ENCODE data around the gene ICAM5. TPM values are rescaled to one million over a fixed set of nuclear protein-coding genes. Genes with fewer than 3 reads are reported as not detected.

Gene ICAM5
- total RNA-seq, 2 donors from 2014 or later: 0.41 to 0.49 TPM

DNA sequence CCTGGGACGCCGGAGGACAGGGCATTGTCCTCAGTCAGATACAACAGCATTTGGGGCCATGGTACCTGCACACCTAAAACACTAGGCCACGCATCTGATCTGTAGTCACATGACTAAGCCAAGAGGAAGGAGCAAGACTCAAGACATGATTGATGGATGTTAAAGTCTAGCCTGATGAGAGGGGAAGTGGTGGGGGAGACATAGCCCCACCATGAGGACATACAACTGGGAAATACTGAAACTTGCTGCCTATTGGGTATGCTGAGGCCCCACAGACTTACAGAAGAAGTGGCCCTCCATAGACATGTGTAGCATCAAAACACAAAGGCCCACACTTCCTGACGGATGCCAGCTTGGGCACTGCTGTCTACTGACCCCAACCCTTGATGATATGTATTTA lies 4.4 kb upstream of the ICAM5 start:
- peaks cover 3% of the 10 kb centered on the region for H3K27me3 ChIP-seq (replicated peaks; ENCODE audit: insufficient read depth)
- no peak overlapping the region for H3K27ac ChIP-seq

DNA sequence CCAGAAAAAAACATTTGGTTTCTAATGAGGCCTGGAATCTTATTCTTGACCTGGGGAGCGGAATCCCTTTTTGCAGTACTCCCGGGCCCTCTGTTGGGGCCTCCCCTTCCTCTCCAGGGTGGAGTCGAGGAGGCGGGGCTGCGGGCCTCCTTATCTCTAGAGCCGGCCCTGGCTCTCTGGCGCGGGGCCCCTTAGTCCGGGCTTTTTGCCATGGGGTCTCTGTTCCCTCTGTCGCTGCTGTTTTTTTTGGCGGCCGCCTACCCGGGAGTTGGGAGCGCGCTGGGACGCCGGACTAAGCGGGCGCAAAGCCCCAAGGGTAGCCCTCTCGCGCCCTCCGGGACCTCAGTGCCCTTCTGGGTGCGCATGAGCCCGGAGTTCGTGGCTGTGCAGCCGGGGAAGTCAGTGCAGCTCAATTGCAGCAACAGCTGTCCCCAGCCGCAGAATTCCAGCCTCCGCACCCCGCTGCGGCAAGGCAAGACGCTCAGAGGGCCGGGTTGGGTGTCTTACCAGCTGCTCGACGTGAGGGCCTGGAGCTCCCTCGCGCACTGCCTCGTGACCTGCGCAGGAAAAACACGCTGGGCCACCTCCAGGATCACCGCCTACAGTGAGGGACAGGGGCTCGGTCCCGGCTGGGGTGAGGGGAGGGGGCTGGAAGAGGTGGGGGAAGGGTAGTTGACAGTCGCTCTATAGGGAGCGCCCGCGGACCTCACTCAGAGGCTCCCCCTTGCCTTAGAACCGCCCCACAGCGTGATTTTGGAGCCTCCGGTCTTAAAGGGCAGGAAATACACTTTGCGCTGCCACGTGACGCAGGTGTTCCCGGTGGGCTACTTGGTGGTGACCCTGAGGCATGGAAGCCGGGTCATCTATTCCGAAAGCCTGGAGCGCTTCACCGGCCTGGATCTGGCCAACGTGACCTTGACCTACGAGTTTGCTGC lies 2.7 kb upstream of the ICAM5 start, which contains the start of gene ICAM4:
ICAM4 (plus strand) TSS at position 153 of the 935 bp plus-strand sequence; CDS start at position 211, 58 bp downstream.
- Histone ChIP-seq H3K4me1 (ENCODE audit: control insufficient read depth in 1 of 2, low read depth in 2 of 2) (peaks cover 42 to 53% of the 10 kb centered on the region in 2 donors), H3K27ac (no peak within 1 kb of the TSS), H3K4me3 (peak within 1 kb of the TSS; percentile 23)

More for the DNA sequence above, 4.4 kb upstream of the ICAM5 start:
- H3K4me1 ChIP-seq (ENCODE audit: control insufficient read depth in 1 of 2, low read depth in 2 of 2): peaks cover 28 to 36% of the 10 kb centered on the region in 2 donors
- no peak for DNase-seq (ENCODE audit: low spot score)
- no peak overlapping the region for H3K4me3 ChIP-seq
- no peak for ATAC-seq (ENCODE audit: insufficient number of reproducible peaks, low FRiP score, low read depth)
- no peaks in the 10 kb centered on the region for H3K9me3 ChIP-seq
- TF ChIP-seq, protein P1, sequence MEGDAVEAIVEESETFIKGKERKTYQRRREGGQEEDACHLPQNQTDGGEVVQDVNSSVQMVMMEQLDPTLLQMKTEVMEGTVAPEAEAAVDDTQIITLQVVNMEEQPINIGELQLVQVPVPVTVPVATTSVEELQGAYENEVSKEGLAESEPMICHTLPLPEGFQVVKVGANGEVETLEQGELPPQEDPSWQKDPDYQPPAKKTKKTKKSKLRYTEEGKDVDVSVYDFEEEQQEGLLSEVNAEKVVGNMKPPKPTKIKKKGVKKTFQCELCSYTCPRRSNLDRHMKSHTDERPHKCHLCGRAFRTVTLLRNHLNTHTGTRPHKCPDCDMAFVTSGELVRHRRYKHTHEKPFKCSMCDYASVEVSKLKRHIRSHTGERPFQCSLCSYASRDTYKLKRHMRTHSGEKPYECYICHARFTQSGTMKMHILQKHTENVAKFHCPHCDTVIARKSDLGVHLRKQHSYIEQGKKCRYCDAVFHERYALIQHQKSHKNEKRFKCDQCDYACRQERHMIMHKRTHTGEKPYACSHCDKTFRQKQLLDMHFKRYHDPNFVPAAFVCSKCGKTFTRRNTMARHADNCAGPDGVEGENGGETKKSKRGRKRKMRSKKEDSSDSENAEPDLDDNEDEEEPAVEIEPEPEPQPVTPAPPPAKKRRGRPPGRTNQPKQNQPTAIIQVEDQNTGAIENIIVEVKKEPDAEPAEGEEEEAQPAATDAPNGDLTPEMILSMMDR (IDR thresholded peaks at IDR 0.05): no peak
- peaks cover 5% of the 10 kb centered on the region for H3K36me3 ChIP-seq

DNA sequence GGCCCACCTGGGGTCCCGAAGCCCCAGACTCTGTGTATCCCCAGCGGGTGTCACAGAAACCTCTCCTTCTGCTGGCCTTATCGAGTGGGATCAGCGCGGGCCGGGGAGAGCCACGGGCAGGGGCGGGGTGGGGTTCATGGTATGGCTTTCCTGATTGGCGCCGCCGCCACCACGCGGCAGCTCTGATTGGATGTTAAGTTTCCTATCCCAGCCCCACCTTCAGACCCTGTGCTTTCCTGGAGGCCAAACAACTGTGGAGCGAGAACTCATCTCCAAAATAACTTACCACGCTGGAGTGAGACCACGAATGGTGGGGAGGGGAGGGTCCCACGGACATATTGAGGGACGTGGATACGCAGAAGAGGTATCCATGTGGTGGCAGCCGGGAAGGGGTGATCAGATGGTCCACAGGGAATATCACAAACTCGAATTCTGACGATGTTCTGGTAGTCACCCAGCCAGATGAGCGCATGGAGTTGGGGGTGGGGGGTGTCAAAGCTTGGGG lies 1.0 kb upstream of the ICAM5 start:
- H3K27me3 ChIP-seq (replicated peaks; ENCODE audit: insufficient read depth): peaks cover 25% of the 10 kb centered on the region
- peaks cover 45 to 58% of the 10 kb centered on the region in 2 donors for H3K4me1 ChIP-seq (ENCODE audit: control insufficient read depth in 1 of 2, low read depth in 2 of 2)
- DNase-seq (ENCODE audit: low spot score) (no peak), ATAC-seq (ENCODE audit: insufficient number of reproducible peaks, low FRiP score, low read depth) (no peak)
- no peaks in the 10 kb centered on the region for H3K9me3 ChIP-seq
- H3K4me3 ChIP-seq: peak overlapping the region; percentile 74
- no peak overlapping the region for H3K27ac ChIP-seq
- H3K36me3 ChIP-seq: peaks cover 3% of the 10 kb centered on the region
- TF ChIP-seq, protein P1 (IDR thresholded peaks at IDR 0.05): no peak

More for the DNA sequence above, 2.7 kb upstream of the ICAM5 start, which contains the start of gene ICAM4:
- TF ChIP-seq, protein P1 (IDR thresholded peaks at IDR 0.05): no peak
- H3K36me3 ChIP-seq: peaks cover 5% of the 10 kb centered on the region
- DNase-seq (ENCODE audit: low spot score) (no peak), ATAC-seq (ENCODE audit: insufficient number of reproducible peaks, low FRiP score, low read depth) (no peak)
- no peaks in the 10 kb centered on the region for H3K9me3 ChIP-seq
- peaks cover 11% of the 10 kb centered on the region for H3K27me3 ChIP-seq (replicated peaks; ENCODE audit: insufficient read depth)

DNA sequence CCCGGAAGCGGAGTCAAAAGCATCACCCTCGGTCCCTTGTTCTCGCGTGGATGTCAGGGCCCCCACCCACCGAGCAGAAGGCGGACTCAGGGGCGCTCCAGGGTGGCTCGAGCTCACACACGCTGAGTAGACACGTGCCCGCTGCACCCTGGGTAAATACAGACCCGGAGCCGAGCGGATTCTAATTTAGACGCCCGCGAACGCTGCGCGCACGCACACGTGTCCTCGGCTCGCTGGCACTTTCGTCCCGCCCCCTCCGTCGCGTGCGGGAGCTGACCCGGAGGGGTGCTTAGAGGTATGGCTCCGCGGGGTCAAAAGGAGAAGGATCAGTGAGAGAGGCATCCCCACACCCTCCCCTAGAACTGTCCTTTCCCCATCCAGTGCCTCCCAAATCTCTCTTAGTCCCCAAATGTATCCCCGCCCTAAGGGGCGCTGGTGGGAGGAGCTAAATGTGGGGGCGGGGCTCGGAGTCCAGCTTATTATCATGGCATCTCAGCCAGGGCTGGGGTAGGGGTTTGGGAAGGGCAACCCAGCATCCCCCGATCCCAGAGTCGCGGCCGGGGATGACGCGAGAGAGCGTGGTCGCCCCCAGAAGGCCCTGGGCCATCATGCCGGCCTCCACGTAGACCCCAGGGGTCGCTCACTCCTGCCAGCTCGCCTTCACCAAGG lies 451 bp upstream of the ICAM5 start:
- H3K27ac ChIP-seq: no peak overlapping the region
- H3K4me3 ChIP-seq: peak overlapping the region; percentile 74
- ATAC-seq (ENCODE audit: insufficient number of reproducible peaks, low FRiP score, low read depth): no peak
- peaks cover 45 to 58% of the 10 kb centered on the region in 2 donors for H3K4me1 ChIP-seq (ENCODE audit: control insufficient read depth in 1 of 2, low read depth in 2 of 2)
- no peaks in the 10 kb centered on the region for H3K9me3 ChIP-seq
- H3K27me3 ChIP-seq (replicated peaks; ENCODE audit: insufficient read depth): peaks cover 25% of the 10 kb centered on the region
- TF ChIP-seq, protein P1 (IDR thresholded peaks at IDR 0.05): no peak
- H3K36me3 ChIP-seq: no peaks in the 10 kb centered on the region
- no peak for DNase-seq (ENCODE audit: low spot score)
